Dermis microvascular lymphatic vessel endothelial cell (primary cell): Measurements from ENCODE around the gene DIPK1C. TPM values are rescaled to one million over a fixed set of nuclear protein-coding genes. Genes with fewer than 3 reads are reported as not detected.

Experiments used
- DNase-seq, 2 donors: peaks; one replicate each; pipeline versions ENCODE4 v3.0.0 to v3.0.0-alpha.2; 2010; ENCODE audit warnings: low read depth in 2 of 2
- total RNA-seq: library from RNA; depleted of rRNA; stranded (reverse); fragments of >200 nt; gene quantifications from 2 replicates; pipeline ENCODE4 v1.2.1, GENCODE V29; 2014

The DIPK1C gene
- total RNA-seq, 1 donor from 2014 or later, result not detected

GRCh38 chr18:74420481-74420880 is 36.6 kb downstream of the DIPK1C start:
- no peak for DNase-seq

DNA sequence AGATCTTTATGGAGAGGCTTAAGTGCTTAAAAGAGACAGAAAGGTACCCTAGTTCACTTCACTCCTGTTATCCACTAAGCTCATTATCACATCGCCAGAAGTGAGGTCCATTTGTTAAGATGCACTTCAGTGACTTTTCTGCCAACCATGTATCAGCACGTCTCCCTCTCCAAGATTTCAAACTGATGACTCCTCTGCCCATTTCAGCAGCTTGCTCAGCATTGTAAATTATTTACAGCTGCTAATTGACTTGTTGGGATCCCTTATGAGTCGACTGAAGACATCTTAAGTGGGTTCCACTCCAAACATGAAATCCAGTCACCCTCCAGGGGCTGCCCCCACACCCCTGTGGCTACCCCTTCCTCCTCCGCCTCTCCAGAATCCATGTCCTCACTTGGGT is 37.3 kb downstream of the DIPK1C start:
- DNase-seq, result no peak

DNA sequence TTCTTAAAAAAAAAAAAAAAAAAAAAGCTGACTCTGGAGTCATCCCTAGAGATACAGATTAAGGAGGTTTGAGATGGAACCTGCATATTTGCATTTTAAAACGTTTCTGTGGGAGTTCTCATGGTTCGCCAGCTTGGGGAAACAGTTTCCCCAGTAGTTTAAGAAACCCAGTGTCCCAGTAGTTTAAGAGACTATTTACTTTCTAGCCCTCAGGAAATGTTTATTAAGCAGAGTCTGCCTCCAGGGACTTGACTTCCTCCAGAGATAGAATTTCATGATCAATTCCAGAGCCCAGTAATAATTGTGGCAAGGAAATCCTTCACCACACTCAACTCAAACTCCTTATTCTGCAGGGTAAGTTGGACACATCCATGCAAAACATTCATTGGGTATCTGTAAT is 39.1 kb downstream of the DIPK1C start:
- DNase-seq, result no peak

DNA sequence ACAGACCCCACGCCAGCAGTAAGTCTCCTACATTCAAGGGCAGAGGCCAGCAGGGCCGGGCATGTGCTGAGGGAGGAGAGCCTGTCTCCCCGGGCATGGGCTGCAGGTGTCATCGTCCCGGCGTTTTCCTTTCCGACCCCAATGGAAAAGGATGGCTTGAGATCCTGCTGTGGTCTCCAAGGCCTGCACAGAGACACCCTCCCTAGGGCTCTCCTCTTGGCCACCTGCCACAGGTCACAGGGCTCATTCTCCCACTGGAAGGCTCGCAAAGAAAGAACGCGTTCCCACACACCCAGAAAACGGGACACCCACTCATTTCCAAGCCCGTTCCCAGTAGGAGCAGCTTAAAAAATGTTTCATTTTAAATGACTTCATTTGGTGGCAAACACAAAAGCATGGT is 41.0 kb downstream of the DIPK1C start:
- DNase-seq, result no peak

DNA sequence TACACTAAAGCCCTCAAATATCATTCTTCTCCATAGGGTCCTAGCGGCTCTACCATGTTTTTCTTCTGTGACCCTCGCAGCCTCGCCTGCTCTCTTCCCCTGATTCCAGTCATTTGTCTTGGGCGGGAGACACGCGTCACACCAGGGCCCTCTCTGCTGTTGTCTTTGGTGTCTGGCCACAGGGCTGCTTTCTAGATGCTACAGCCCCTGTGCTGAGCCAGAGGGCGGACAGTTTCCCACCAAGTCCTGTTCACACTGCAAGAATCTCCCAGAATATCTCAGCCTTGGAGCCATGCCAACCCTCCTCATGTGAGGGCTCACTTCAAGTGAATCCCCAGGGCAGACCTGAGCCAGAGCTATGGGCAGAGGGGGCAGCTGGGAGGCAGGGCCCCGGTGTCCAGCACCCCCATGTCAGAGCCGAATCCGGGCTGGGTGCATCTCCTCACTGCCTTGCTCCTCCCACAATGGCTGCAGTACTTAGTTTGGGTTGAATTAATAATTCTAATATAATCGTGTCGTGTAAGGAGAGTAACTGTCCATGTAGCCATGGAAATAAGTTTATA is 42.1 kb downstream of the DIPK1C start:
- DNase-seq, result no peak

- no peak for DNase-seq
Observed at GRCh38 chr18:74413836-74414235, 43.3 kb downstream of the DIPK1C start.

DNA sequence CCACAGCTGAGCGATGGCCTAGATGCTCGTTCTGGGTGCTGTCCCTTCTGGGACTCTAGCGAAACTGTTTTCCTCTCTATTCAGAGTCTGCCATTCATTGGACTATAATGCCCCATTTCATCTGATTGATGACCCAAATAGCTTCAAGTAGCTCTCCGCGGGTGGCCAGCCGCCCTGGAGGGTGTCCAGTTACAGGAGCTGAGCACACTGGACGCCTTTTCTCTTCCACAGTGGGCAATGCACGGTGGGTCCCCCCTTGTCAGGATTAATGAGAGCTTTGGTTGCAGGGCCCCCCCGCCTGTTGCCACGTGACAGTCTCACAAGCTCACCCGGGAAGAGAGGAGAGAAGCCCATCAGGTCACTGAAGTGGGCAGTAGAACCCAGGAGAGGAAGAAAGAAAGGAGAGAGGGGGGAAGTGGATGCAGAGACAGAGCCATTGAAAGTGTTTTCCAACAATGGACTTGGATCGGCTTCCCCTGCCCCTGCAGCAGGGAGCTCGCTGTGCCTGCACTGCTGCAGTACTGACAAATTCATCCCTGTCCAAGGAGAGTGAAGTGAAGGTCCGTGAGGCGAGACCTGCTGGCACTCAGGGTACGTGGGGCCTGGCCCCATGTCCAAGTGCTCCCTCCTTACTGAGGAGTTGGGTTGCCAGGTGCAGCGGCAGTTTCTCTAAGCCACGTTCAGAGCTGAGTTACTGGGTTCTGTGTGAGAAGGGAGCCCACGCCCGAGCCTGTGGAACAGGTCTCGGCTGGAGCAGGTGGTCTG is 44.8 kb downstream of the DIPK1C start:
- DNase-seq, result no peak

- DNase-seq, result no peak
Observed at GRCh38 chr18:74411475-74411874, 45.6 kb downstream of the DIPK1C start.

GRCh38 chr18:74410441-74410992 is 46.6 kb downstream of the DIPK1C start:
- no peak for DNase-seq

GRCh38 chr18:74407888-74408287 is 49.2 kb downstream of the DIPK1C start:
- no peak for DNase-seq

GRCh38 chr18:74402806-74403433 is 54.2 kb downstream of the DIPK1C start:
- DNase-seq, result no peak

DNA sequence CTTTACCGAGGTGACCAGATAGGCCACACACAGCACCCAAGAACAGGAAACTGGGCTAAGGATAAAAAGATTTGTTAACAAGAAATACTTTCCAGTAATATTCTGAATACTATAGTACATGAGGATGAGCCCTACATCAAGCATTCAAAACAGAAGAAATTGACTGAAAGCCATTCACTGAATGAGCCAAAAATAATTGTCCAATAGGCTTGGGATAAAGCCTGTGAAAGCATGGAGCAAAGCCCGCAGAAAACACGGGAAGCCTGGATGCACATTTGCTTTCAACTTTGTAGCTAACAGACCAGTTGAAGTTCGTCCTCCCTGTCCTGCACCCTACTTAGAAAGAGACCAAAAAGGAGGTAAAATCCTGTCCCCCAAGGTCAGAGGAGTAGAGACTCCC is 56.3 kb downstream of the DIPK1C start:
- no peak for DNase-seq

- no peak for DNase-seq
Observed at GRCh38 chr18:74399091-74399887, 57.8 kb downstream of the DIPK1C start.

DNA sequence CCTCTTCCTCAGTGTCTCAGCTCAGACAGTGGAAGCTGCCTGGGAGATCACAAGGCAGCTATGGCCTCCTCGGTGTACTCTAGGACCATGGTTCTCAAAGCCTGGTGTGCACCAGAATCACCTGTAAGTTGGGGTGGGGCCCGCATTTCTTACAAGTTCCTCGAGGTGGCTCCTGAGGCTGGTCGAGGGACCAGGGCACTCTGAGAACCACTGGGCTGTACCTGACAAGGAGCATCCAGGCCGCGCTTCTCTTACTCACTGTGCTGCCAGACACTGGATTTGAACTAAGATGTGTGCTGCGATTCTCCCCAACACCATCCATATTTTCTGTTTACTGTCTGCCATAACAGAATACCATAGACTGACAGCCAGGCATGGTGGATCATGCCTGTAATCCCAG is 59.5 kb downstream of the DIPK1C start:
- DNase-seq, result no peak

- DNase-seq, result no peak
Observed at GRCh38 chr18:74396171-74397169, 60.6 kb downstream of the DIPK1C start.

DNA sequence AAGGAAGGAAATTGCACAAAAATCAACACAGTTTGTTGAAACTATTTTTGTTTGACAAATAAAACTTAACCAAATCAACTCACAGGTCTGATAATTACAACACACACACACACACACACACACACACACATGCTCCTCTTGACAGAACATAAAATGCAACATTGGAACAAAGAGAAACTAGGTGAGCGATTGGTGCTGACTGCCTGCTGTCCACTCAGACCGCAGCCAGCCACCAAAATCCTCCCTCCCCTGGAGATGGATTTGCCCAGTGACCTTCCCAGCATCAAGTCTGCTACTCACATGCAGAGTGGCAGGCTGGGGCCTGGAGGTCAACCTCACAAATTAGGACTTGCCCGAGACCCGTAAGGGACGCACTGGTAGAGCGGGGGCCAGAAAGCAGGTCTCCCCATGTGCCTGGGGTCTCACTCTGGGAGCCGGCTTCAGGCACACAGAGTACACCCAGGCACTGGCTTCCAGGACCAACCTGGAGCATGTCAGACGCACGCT is 61.4 kb downstream of the DIPK1C start:
- DNase-seq, result no peak

- no peak for DNase-seq
Observed at GRCh38 chr18:74395006-74395405, 62.1 kb downstream of the DIPK1C start.

GRCh38 chr18:74392323-74392722 is 64.8 kb downstream of the DIPK1C start:
- DNase-seq, result no peak

DNA sequence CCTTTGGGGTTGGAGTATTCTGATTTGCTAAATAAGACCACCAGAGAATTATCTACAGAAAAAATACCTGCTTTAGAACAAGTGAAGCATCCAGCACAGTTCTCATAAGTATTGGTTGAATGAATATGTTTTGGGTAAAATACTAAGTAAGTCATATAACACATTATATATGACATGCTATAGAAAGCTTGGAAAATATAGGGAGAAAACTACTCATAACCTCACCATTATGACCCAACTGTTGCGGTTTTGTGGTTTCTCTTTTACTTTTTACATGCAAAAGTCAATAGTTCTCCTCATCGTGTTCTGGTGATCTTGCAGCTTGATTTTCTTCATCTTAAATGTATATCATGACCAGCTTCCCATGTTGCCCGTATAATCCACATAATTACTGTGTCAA is 66.2 kb downstream of the DIPK1C start:
- DNase-seq, result no peak

DNA sequence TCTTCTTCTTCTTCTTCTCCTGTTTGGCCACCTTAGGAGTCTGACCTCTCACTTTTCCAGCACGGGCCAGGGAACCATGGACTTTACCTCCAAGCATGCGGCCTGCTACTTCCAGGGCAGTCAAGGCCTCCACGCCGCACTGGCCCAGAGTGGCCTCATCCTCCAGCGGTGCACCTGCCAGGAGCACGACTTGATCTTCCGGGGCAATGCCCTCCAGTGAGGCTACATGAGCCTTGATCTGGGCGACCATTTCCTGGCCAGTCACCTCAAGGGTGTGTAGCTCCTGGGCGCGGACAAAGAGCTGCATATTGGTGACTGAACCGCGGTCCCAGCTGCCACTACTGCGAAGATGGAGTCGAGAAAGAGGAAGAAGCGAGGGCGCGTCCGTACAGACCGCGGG is 67.1 kb downstream of the DIPK1C start:
- DNase-seq, result no peak
